Measurements from ENCODE around the gene FBXL3.

- TF ChIP-seq, protein P1, sequence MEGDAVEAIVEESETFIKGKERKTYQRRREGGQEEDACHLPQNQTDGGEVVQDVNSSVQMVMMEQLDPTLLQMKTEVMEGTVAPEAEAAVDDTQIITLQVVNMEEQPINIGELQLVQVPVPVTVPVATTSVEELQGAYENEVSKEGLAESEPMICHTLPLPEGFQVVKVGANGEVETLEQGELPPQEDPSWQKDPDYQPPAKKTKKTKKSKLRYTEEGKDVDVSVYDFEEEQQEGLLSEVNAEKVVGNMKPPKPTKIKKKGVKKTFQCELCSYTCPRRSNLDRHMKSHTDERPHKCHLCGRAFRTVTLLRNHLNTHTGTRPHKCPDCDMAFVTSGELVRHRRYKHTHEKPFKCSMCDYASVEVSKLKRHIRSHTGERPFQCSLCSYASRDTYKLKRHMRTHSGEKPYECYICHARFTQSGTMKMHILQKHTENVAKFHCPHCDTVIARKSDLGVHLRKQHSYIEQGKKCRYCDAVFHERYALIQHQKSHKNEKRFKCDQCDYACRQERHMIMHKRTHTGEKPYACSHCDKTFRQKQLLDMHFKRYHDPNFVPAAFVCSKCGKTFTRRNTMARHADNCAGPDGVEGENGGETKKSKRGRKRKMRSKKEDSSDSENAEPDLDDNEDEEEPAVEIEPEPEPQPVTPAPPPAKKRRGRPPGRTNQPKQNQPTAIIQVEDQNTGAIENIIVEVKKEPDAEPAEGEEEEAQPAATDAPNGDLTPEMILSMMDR (conservative IDR thresholded peaks at IDR 0.05; ENCODE audit: low read depth in 2 of 2), result no peak
- TF ChIP-seq JUNB (IDR thresholded peaks at IDR 0.05; ENCODE audit: unreplicated experiment), result no peak
- no peak for TF ChIP-seq EZH2phosphoT487 (IDR thresholded peaks at IDR 0.05; ENCODE audit: unreplicated experiment)
- no peak for TF ChIP-seq POLR2AphosphoS5 (IDR thresholded peaks at IDR 0.05; ENCODE audit: low read depth)
- no peak for TF ChIP-seq ZNF331 (CRISPR knock-in tag; IDR thresholded peaks at IDR 0.05; ENCODE audit: low read depth)
- TF ChIP-seq REST (IDR thresholded peaks at IDR 0.05; ENCODE audit: unreplicated experiment), result no peak
- TF ChIP-seq, protein P2, sequence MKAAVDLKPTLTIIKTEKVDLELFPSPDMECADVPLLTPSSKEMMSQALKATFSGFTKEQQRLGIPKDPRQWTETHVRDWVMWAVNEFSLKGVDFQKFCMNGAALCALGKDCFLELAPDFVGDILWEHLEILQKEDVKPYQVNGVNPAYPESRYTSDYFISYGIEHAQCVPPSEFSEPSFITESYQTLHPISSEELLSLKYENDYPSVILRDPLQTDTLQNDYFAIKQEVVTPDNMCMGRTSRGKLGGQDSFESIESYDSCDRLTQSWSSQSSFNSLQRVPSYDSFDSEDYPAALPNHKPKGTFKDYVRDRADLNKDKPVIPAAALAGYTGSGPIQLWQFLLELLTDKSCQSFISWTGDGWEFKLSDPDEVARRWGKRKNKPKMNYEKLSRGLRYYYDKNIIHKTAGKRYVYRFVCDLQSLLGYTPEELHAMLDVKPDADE (IDR thresholded peaks at IDR 0.05), result no peak
- TF ChIP-seq EZH2 (IDR thresholded peaks at IDR 0.05; ENCODE audit: low read depth, unreplicated experiment), result no peak
- TF ChIP-seq STAT1 (IDR thresholded peaks at IDR 0.05; ENCODE audit: unreplicated experiment), result no peak
- no peak for TF ChIP-seq CREB1 (CRISPR knock-in tag; IDR thresholded peaks at IDR 0.05; ENCODE audit: low read depth)
- TF ChIP-seq ZNF114 (CRISPR knock-in tag; IDR thresholded peaks at IDR 0.05), result no peak
- TF ChIP-seq, protein P3, sequence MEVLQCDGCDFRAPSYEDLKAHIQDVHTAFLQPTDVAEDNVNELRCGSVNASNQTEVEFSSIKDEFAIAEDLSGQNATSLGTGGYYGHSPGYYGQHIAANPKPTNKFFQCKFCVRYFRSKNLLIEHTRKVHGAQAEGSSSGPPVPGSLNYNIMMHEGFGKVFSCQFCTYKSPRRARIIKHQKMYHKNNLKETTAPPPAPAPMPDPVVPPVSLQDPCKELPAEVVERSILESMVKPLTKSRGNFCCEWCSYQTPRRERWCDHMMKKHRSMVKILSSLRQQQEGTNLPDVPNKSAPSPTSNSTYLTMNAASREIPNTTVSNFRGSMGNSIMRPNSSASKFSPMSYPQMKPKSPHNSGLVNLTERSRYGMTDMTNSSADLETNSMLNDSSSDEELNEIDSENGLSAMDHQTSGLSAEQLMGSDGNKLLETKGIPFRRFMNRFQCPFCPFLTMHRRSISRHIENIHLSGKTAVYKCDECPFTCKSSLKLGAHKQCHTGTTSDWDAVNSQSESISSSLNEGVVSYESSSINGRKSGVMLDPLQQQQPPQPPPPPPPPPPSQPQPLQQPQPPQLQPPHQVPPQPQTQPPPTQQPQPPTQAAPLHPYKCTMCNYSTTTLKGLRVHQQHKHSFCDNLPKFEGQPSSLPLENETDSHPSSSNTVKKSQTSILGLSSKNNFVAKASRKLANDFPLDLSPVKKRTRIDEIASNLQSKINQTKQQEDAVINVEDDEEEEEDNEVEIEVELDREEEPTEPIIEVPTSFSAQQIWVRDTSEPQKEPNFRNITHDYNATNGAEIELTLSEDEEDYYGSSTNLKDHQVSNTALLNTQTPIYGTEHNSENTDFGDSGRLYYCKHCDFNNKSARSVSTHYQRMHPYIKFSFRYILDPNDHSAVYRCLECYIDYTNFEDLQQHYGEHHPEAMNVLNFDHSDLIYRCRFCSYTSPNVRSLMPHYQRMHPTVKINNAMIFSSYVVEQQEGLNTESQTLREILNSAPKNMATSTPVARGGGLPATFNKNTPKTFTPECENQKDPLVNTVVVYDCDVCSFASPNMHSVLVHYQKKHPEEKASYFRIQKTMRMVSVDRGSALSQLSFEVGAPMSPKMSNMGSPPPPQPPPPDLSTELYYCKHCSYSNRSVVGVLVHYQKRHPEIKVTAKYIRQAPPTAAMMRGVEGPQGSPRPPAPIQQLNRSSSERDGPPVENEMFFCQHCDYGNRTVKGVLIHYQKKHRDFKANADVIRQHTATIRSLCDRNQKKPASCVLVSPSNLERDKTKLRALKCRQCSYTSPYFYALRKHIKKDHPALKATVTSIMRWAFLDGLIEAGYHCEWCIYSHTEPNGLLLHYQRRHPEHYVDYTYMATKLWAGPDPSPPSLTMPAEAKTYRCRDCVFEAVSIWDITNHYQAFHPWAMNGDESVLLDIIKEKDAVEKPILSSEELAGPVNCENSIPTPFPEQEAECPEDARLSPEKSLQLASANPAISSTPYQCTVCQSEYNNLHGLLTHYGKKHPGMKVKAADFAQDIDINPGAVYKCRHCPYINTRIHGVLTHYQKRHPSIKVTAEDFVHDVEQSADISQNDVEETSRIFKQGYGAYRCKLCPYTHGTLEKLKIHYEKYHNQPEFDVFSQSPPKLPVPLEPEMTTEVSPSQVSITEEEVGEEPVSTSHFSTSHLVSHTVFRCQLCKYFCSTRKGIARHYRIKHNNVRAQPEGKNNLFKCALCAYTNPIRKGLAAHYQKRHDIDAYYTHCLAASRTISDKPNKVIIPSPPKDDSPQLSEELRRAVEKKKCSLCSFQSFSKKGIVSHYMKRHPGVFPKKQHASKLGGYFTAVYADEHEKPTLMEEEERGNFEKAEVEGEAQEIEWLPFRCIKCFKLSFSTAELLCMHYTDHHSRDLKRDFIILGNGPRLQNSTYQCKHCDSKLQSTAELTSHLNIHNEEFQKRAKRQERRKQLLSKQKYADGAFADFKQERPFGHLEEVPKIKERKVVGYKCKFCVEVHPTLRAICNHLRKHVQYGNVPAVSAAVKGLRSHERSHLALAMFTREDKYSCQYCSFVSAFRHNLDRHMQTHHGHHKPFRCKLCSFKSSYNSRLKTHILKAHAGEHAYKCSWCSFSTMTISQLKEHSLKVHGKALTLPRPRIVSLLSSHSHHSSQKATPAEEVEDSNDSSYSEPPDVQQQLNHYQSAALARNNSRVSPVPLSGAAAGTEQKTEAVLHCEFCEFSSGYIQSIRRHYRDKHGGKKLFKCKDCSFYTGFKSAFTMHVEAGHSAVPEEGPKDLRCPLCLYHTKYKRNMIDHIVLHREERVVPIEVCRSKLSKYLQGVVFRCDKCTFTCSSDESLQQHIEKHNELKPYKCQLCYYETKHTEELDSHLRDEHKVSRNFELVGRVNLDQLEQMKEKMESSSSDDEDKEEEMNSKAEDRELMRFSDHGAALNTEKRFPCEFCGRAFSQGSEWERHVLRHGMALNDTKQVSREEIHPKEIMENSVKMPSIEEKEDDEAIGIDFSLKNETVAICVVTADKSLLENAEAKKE (CRISPR knock-in tag; IDR thresholded peaks at IDR 0.05), result no peak
Observed at GRCh38 chr13:76976490-76976889, 50.5 kb downstream of the FBXL3 start.
